OCI-LY1 (cell line): ENCODE data around the gene OR2H2.

Experiments
- H2AFZ ChIP-seq: fragments of 200-600 bp; sonication (generic), shearing (Covaris generic); 2 replicates; pipeline ENCODE4 v1.6.0; 2014; ENCODE audit warnings: antibody characterized with exemption, mild to moderate bottlenecking, low read length
- H3F3A ChIP-seq: fragments of 200-600 bp; sonication (generic), shearing (Covaris generic); 2 replicates; pipeline ENCODE4 v1.6.0; 2014; ENCODE audit warnings: mild to moderate bottlenecking, antibody characterized with exemption, low read length, moderate library complexity; ENCODE audit not compliant: insufficient read depth
- H3K27ac ChIP-seq: fragments of 200-600 bp; sonication (generic); 2 replicates; pipeline ENCODE4 v1.5.1; 2014; ENCODE audit warnings: low read length, mixed run types, mild to moderate bottlenecking, low read depth; ENCODE audit not compliant: poor library complexity, severe bottlenecking
- H3K27me3 ChIP-seq: fragments of 200-600 bp; sonication (generic); 2 replicates; pipeline ENCODE4 v1.6.0; 2014; ENCODE audit warnings: antibody characterized with exemption, mild to moderate bottlenecking, low read length, moderate library complexity; ENCODE audit not compliant: insufficient read depth
- H3K36me3 ChIP-seq: fragments of 200-600 bp; sonication (generic); 2 replicates; pipeline ENCODE4 v1.6.1; 2014; ENCODE audit warnings: mild to moderate bottlenecking, antibody characterized with exemption, low read length, moderate library complexity, mixed read lengths; ENCODE audit not compliant: insufficient read depth
- H3K4me1 ChIP-seq: fragments of 200-600 bp; sonication (generic); 2 replicates; pipeline ENCODE4 v1.5.1; 2014; ENCODE audit warnings: mild to moderate bottlenecking, low read length, moderate library complexity; ENCODE audit not compliant: insufficient read depth, severe bottlenecking
- H3K4me2 ChIP-seq: fragments of 200-600 bp; sonication (generic), shearing (Covaris generic); 2 replicates; pipeline ENCODE4 v1.6.1; 2014; ENCODE audit warnings: low read length
- H3K4me3 ChIP-seq: fragments of 200-600 bp; sonication (generic); 2 replicates; pipeline ENCODE4 v1.5.1; 2014; ENCODE audit warnings: low read length, low read depth, mild to moderate bottlenecking, mixed read lengths; ENCODE audit not compliant: poor library complexity, severe bottlenecking
- H3K79me2 ChIP-seq: fragments of 200-600 bp; shearing (Covaris generic); 2 replicates; pipeline ENCODE4 v1.6.1; 2016; ENCODE audit warnings: mixed run types, low read length, mixed read lengths; ENCODE audit not compliant: insufficient read depth
- H3K9ac ChIP-seq: fragments of 200-600 bp; sonication (generic), shearing (Covaris generic); 2 replicates; pipeline ENCODE4 v1.6.1; 2014; ENCODE audit warnings: mild to moderate bottlenecking, low read length, mixed read lengths
- H3K9me2 ChIP-seq: fragments of 200-600 bp; sonication (generic), shearing (Covaris generic); 2 replicates; pipeline ENCODE4 v1.6.1; 2014; ENCODE audit warnings: low read depth, mild to moderate bottlenecking, low read length, mixed read lengths
- H3K9me3 ChIP-seq: fragments of 200-600 bp; shearing (Covaris generic); 2 replicates; pipeline ENCODE4 v1.6.1; 2014; ENCODE audit warnings: low read length, mixed read lengths
- H4K20me1 ChIP-seq: fragments of 200-600 bp; sonication (generic), shearing (Covaris generic); 2 replicates; pipeline ENCODE4 v1.6.0; 2016; ENCODE audit warnings: mild to moderate bottlenecking, low read length; ENCODE audit not compliant: insufficient read depth
- CTCF ChIP-seq: fragments of 200-600 bp; sonication (generic), shearing (Covaris generic); IDR thresholded peaks from 2 replicates; pipeline ENCODE4 v1.5.1; 2017; ENCODE audit warnings: mild to moderate bottlenecking, antibody characterized with exemption, low read length, moderate library complexity, mixed read lengths
- EZH2 ChIP-seq: fragments of 200-600 bp; sonication (generic), shearing (Covaris generic); IDR thresholded peaks from 2 replicates; pipeline ENCODE4 v1.8.0; 2017; ENCODE audit warnings: borderline replicate concordance, mixed run types, mild to moderate bottlenecking, antibody characterized with exemption, low read length, moderate library complexity, mixed read lengths

Gene OR2H2

GRCh38 chr6:29590218-29590808 is 5.4 kb downstream of the OR2H2 start:
- no peaks in the 10 kb centered on the region for H3K9me2 ChIP-seq
- no peak for TF ChIP-seq EZH2
- TF ChIP-seq CTCF, result no peak
- no peaks in the 10 kb centered on the region for H4K20me1 ChIP-seq
- H3F3A ChIP-seq, result no peaks in the 10 kb centered on the region
- no peak overlapping the region for H3K4me3 ChIP-seq
- H3K4me2 ChIP-seq, result no peak overlapping the region
- H3K27ac ChIP-seq, result no peak overlapping the region
- H3K36me3 ChIP-seq, result no peaks in the 10 kb centered on the region
- no peak overlapping the region for H2AFZ ChIP-seq
- H3K79me2 ChIP-seq, result no peaks in the 10 kb centered on the region
- no peaks in the 10 kb centered on the region for H3K27me3 ChIP-seq
- no peak overlapping the region for H3K9ac ChIP-seq
- peaks cover 4% of the 10 kb centered on the region for H3K4me1 ChIP-seq
- no peaks in the 10 kb centered on the region for H3K9me3 ChIP-seq

GRCh38 chr6:29591677-29592076 is 6.8 kb downstream of the OR2H2 start:
- Histone ChIP-seq H4K20me1 (no peaks in the 10 kb centered on the region), H3K9ac (no peak overlapping the region), H3K4me3 (no peak overlapping the region), H3K27ac (no peak overlapping the region), H3K9me3 (no peaks in the 10 kb centered on the region), H3K4me1 (peaks cover 4% of the 10 kb centered on the region), H3K4me2 (no peak overlapping the region), H3K79me2 (no peaks in the 10 kb centered on the region), H3F3A (no peaks in the 10 kb centered on the region), H3K27me3 (no peaks in the 10 kb centered on the region), H2AFZ (no peak overlapping the region), H3K36me3 (no peaks in the 10 kb centered on the region), H3K9me2 (no peaks in the 10 kb centered on the region)
- no peak for TF ChIP-seq EZH2
- TF ChIP-seq CTCF, result no peak

- Histone ChIP-seq H3K4me1 (peaks cover 4% of the 10 kb centered on the region), H3K79me2 (no peaks in the 10 kb centered on the region), H3K4me2 (no peak overlapping the region), H4K20me1 (no peaks in the 10 kb centered on the region), H3K36me3 (no peaks in the 10 kb centered on the region), H3K4me3 (no peak overlapping the region), H3K27me3 (no peaks in the 10 kb centered on the region), H3K27ac (no peak overlapping the region), H3K9ac (no peak overlapping the region), H2AFZ (no peak overlapping the region), H3F3A (no peaks in the 10 kb centered on the region), H3K9me3 (no peaks in the 10 kb centered on the region), H3K9me2 (no peaks in the 10 kb centered on the region)
- TF ChIP-seq CTCF, result no peak
- no peak for TF ChIP-seq EZH2
Observed at GRCh38 chr6:29593199-29593855, 8.4 kb downstream of the OR2H2 start.
